H1 (cell line): ENCODE measurements around the gene PDE4D.

Experiments
- BRCA1 ChIP-seq: IDR thresholded peaks from 2 replicates; pipeline ENCODE4 v1.6.1; 2012; ENCODE audit warnings: low read depth, low read length, improper control_type of control experiment
- POLR2A ChIP-seq, 2 experiments: IDR thresholded peaks; 1 replicate in 1 of 2; 2 replicates in 1 of 2; pipeline ENCODE4 v1.6.1; 2011; ENCODE audit warnings: low read depth in 2 of 2, low read length in 2 of 2, mild to moderate bottlenecking in 2 of 2; ENCODE audit errors: control extremely low read depth in 1 of 2
- RBBP5 ChIP-seq: IDR thresholded peaks from 2 replicates; pipeline ENCODE4 v1.7.1; 2012; ENCODE audit warnings: low read depth, mild to moderate bottlenecking, inconsistent platforms, low read length, moderate library complexity, borderline replicate concordance
- SP1 ChIP-seq: IDR thresholded peaks from 2 replicates; pipeline ENCODE4 v1.6.1; 2011; ENCODE audit warnings: low read depth, low read length
- TEAD4 ChIP-seq: IDR thresholded peaks from 2 replicates; pipeline ENCODE4 v1.6.1; 2012; ENCODE audit warnings: low read depth, low read length, inconsistent platforms, mixed read lengths
- TF ChIP-seq, protein P1 (sequence below): IDR thresholded peaks from 2 replicates; pipeline ENCODE4 v1.6.1; 2012; ENCODE audit warnings: inconsistent platforms
- TF ChIP-seq, protein P2 (sequence below), 3 experiments: IDR thresholded peaks; 1 replicate in 2 of 3; 2 replicates in 1 of 3; pipeline versions ENCODE4 v1.5.1 to v1.6.1; 2011; ENCODE audit warnings: low read length in 3 of 3, mild to moderate bottlenecking in 3 of 3, inconsistent platforms in 2 of 3, low read depth in 1 of 3, moderate library complexity in 1 of 3; ENCODE audit not compliant: insufficient read depth in 1 of 3; ENCODE audit errors: control extremely low read depth in 1 of 3

DNA sequence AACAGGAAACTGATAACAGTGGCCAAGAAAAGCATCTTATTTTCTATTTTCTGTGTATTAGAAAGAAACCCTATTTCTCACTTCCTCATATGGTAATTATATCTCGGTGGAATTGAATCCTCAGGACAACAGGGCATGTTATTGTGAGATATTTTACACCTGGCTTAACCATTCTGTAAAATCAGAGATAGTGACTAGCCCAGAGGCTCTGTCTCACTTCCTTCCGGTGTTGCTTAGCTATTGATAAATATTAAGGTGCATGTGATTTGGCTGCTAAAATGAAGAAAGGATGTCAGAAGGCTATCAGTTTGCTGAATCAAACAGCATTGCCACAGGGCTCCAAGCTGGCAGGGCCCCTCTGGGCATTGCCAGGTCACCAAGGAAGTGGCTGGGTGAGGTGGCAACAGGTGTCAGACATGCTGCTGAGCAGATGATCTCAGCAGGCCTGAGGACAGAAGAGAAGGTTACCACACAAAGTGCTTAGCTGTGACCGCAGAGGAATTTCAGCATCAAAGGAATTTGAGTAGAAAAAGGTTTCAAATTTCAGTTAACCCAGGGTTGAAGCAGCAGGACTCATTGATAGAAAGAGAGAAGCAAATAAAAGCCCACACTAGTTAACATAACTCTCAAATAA is 330.7 kb downstream of the PDE4D start:
- TF ChIP-seq POLR2A (IDR thresholded peaks at IDR 0.05; ENCODE audit: control extremely low read depth in 1 of 2, low read depth in 2 of 2, low read length in 2 of 2) (no peak), RBBP5 (no peak), BRCA1 (no peak), TEAD4 (peak; percentile 85), SP1 (0 out of 2 replicates have a peak, but pooled peaks have one; percentile 28)
- TF ChIP-seq, protein P1, sequence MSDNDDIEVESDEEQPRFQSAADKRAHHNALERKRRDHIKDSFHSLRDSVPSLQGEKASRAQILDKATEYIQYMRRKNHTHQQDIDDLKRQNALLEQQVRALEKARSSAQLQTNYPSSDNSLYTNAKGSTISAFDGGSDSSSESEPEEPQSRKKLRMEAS: peak; percentile 17; the same call in 1 of the 2 replicates
- TF ChIP-seq, protein P2, sequence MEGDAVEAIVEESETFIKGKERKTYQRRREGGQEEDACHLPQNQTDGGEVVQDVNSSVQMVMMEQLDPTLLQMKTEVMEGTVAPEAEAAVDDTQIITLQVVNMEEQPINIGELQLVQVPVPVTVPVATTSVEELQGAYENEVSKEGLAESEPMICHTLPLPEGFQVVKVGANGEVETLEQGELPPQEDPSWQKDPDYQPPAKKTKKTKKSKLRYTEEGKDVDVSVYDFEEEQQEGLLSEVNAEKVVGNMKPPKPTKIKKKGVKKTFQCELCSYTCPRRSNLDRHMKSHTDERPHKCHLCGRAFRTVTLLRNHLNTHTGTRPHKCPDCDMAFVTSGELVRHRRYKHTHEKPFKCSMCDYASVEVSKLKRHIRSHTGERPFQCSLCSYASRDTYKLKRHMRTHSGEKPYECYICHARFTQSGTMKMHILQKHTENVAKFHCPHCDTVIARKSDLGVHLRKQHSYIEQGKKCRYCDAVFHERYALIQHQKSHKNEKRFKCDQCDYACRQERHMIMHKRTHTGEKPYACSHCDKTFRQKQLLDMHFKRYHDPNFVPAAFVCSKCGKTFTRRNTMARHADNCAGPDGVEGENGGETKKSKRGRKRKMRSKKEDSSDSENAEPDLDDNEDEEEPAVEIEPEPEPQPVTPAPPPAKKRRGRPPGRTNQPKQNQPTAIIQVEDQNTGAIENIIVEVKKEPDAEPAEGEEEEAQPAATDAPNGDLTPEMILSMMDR (IDR thresholded peaks at IDR 0.05; ENCODE audit: control extremely low read depth in 1 of 3, insufficient read depth in 1 of 3, low read depth in 1 of 3, low read length in 3 of 3): no peak
